Midbrain (tissue), 1 donor: ENCODE measurements around the gene ZNF625.

Source experiments
- DNase-seq: peaks from one replicate; lab custom pipeline; 2025; lab: John Stamatoyannopoulos, UW

Gene ZNF625

DNA sequence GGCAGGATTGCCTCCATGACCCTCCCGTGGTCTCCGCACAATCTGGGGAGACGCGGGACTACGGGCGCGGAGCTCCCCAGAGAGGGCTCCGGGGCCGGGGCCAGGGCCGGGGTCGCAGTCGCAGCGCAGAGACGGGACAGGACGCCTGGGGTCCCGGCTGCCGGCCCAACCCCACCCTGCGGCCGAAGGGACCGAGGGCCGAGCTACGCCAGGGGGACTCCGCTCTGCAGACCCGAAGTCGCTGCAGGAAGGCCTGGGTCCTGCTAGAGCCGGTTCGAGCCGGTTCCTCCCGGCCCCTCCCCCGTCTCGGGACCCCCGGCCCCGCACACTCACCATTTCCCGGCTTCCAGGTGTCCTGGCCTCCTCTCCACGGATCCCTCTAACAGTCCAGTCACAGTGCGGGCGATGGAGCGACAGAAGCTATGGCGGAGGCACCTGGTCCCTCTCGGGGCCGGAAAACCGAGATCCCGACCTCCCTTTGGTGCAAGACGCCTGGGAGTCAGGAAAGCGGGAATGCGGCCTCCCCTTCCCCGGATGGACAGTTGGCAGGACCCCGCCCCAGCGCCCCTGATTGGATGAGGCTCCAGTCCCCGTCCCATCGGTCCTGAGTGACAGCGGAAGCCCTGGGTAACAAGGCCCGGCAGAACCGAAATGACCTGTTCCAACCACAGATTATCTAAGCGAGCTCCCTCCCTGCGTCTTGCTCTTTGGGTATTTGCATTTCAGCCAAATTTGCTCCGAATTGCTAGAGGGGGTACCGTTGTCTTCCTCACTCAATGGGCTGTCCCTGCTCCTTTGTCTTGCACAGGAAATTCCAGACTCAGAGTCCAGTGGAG lies at the start of gene ZNF625:
TSS of gene ZNF625 (minus strand) at position 512 of the 836 bp plus-strand sequence. CDS start at position 336, 176 bp downstream.
- DNase-seq = peak; percentile 88

- no peak for DNase-seq
Measured at GRCh38 chr19:12205296-12205695, 48.8 kb upstream of the ZNF625 start.

DNA sequence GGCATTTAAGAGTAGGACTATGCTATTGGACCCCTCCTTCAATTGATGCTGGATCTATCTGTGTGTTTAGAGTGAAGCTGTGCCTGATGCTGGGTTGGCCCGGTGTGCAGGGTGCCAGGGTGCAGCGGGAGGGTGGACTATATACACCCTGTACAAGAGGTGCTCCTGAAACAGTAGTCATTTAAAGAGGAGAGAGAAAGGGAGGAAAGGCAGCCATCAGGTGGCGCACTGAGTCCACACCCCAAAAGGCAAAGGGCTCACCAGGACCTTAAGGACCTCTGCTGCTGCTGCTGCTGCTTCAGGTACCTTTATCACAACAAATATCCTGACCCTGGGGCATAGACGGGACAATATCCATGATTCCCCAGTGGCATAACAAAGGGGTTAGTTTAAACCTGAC lies 45.7 kb upstream of the ZNF625 start:
- DNase-seq = no peak

- DNase-seq = no peak
Measured at GRCh38 chr19:12199757-12200419, 43.4 kb upstream of the ZNF625 start.

GRCh38 chr19:12198136-12198535 lies 41.6 kb upstream of the ZNF625 start:
- DNase-seq = no peak

DNA sequence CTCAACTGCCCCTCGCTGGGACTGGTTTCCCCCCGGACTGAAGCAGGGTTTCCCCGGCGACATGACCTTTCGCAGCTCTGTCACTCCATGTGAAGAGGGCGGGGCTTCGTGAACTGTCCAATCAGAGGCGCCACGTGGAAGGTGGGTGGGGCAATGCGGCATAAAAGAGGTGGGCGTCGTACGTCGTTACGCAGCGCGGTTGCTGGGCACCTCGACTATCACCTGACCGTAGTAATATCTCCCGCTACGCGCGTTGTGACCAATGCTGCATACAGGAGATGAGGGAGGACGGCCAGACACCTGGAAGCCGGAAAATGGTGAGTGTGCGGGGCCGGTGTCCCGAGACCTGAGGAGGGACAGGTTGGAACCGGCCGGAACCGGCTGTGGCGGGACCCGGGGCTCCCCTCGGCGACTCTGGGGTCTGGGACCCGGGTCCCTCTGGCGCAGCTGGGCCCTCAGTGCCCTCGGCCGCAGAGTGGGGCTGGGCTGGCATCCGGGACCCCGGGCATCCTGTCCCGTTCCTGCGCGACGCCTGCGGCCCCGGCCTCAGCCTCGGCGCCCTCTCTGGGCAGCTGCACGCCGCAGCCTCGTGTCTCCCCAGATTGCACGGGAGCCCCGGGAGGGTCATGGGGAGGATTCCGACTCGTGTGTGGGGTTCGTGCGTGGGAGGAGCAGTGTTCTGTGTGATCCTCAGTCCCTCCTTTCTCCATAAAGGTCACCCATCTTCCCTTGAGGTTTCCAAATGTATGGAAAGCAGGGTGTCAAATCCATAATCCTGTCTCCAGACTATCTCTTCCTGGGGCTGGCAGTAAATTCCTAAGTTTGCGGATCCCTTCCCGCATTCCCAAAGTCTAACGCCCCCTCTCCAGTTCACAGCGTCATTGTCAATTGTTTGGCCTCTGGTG lies 38.5 kb upstream of the ZNF625 start:
- DNase-seq = peak; percentile 91

- DNase-seq = no peak
Measured at GRCh38 chr19:12187625-12188024, 31.1 kb upstream of the ZNF625 start.

GRCh38 chr19:12180377-12180776 lies 23.8 kb upstream of the ZNF625 start:
- no peak for DNase-seq

DNA sequence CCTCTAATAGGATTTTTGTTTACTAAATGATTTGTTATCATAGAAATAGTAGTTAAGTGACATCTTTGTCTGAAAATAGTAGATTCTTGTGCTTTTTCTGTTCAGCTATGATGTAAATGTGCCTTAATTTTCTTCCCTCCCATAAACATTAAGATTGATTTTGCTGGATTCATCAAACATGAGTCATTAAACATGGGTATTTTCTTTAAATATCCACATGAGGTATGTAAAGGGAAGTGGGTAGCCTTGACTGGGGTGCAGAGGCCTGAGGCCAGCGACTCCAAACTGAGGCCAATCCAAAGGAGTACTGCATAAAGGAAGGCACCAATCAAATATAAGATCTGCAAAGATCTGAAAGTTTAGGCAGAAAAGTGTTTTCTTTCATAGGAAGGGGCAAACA lies 10.1 kb upstream of the ZNF625 start:
- DNase-seq = no peak

GRCh38 chr19:12163826-12164225 lies 7.3 kb upstream of the ZNF625 start:
- DNase-seq = no peak

DNA sequence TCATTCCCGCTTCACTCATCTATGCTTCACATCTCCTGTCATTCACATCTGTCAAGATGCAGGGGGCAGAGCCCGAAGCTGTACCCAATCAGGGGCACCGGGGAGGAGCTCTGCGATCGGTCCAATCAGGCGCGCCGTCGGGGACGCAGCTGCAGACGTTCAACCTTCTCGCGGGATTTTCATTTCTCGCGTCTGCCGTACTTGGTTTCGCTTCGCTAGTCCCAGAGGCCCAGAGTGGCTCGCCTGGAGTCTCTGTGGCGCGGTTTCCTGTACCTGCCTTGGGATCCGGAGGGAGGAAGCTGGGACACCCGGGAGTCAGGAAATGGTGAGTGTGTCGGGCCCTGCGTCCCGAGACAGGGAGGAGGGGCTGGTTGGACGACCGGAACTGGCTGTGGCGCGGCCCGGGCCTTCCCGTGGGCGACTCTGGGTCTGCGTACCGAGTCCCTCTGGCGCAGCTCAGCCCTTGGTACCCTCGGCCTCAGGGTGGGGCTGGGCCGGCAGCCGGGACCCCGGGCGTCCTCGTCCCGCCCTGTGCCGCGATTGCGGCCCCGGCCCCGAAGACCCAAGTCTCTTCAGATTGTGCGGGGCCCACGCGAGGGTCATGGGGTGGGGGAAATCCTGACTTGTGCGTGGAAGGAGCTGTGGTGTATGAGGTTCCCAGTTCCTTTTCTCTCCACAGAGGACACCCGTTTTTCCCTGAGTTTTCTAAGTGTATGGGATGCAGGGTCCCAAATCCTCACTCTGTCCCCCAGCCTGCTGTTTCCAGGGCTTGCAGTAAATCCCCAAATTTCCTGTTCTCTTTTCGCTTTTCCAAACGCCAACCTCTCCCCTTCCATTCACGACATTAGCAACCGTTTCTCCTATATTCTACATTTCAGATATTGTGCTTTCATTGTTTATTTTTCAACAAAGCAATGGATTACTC lies 6.6 kb upstream of the ZNF625 start, which contains the start of gene ZNF136:
TSS of gene ZNF136 (plus strand) at position 215 of the 925 bp plus-strand sequence. CDS start at position 323, 108 bp downstream.
- DNase-seq = peak; percentile 93

GRCh38 chr19:12162513-12162881 lies 6.0 kb upstream of the ZNF625 start:
- no peak for DNase-seq

DNA sequence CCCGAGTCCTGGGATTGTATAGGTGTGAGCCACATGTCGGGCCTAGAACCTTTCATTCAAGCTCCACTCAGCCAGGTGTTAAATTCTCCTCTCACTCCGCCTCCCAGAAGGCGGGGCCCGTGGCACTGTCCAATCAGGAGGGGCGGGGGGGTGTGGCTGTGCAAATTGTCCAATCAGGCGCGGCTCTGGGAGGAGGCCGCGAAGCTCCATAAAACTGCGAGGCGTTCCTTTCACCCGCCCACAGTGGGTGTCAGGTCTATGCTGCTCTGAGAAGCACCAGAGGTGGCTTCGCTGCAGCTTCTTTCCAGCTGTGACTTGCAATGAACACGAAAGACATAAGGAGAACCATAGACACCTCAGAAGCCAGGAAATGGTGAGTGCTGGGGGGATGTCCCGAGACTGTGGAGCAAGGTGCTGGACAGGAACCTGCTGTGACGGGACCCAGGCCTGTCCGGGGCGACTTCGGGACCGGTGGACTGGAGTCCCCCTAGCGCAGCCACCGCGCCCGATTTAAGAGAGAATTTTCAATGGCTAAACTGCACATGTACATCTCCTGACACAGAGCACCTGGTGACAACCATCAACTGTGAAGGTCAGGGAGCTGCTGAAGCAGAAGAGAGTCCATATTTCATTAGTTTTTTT lies 3.4 kb upstream of the ZNF625 start:
- no peak for DNase-seq

DNA sequence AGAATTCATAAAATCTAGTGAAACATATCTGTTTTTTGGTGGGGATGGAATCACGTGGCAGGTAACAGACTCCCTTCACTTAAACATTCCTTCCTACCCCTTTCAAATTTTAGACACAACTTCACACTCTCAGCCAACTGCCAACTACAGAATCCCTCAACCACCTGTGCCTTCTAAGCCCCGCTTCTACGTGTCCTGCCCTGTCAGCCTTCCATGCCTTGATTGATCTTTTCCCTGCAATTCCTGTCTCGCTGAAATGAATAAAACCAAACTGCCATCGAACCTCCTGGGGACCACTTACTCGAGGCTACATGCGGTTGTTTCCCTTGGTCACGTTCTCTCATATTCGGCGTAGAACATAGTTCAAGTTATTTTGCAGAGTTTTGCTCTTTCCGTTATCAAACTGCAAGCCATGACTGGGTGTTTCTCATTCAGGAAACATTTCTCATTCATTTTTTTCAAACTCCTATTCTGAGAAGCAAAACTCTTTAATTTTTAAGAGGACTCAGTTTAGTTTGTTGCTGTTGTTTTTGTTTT lies 1.1 kb downstream of the ZNF625 start:
- no peak for DNase-seq

GRCh38 chr19:12145348-12145747 lies 11.2 kb downstream of the ZNF625 start:
- no peak for DNase-seq

DNA sequence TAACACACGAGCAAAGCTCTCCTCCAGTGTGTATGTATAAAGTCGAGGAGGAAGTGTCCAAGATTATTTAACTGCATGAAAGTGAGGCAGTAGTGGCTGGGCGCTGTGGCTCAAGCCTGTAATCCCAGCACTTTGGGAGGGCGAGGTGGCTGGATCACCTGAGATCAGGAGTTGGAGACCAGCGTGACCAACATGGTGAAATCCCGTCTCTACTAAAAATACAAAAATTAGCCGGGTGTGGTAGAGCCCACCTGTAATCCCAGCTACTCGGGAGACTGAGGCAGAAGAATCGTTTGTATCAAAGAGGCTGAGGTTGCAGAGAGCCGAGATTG lies 15.2 kb downstream of the ZNF625 start:
- no peak for DNase-seq

DNA sequence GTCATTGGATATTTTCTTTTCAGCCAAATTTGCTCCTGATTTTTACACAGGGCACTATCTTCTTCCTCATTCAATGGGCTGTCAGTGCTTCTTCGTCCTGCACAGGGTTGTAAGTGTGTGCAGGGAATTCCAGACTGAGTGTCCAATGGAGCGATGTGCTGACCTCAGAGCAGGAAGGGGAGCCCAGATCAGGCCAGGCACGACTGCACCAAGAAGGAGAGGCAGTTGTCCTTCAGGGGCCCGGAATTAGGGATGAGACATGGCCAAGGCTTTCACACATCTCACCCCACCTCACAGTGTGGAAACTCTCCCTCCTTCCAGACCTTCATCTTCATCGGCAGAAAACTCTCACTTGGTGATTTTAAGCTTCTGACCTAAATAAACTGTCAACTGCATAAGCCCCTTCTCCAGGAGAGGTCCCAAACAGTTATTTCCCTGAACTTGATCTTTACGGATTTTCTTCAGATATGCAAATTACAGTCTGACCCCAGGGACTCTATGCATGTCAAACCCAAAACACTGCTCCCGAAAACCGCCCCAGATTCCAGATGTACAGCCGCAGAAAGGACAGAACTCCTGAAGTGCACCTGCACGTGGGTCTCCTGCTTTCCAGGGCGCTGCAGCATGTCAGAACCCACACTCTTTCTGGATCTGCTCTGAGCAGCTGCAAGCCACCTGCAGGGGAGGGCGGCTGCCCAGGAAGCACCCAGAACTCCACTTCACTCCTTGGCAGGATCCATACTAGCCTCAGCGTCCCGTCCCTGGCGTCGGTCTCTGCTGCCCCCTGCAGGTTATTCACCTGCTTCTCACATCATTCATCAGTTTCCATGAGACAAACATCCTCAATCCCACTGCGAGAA lies 15.8 kb downstream of the ZNF625 start:
- DNase-seq = peak; percentile 90

- peak; percentile 97 for DNase-seq
Measured at GRCh38 chr19:12139885-12140544, 16.5 kb downstream of the ZNF625 start, which contains the start of gene ZNF20. Gene ZNF20 (minus strand): TSS chr19:12140350. CDS start chr19:12140182, 168 bp downstream.

DNA sequence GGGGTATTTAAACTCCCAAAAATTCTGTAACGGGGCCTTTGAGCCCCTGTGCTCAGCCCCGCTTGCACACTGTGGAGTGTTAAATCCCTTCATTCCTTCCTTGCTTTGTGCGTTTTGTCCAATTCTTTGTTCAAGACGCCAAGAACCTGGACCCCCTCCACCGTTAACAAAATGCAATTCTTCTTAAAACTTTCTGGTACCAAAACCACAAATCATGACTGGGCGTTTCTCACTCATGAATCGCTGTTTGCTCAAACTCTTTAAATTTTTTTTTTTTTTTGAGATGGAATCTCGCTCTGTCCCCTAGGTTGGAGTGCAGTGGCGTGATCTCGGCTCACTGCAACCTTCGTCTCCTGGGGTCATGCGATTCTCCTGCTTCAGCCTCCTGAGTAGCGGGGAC lies 17.3 kb downstream of the ZNF625 start:
- DNase-seq = no peak
